GM18505 (cell line): ENCODE results near the gene IGDCC3.
"Not testable (repeated sequence)": the region's sequence is repeated elsewhere in the genome, so short reads cannot be mapped to it uniquely, and the experiment has no call there.

Experiments
- ATAC-seq: cut with Tn5 transposase; IDR thresholded peaks from one replicate; pipeline ENCODE4 v1.9.1; 2021; ENCODE audit not compliant: unreplicated experiment
- POLR2A ChIP-seq: IDR thresholded peaks from 4 replicates; pipeline ENCODE4 v1.6.1; 2011; ENCODE audit warnings: borderline replicate concordance; ENCODE audit not compliant: insufficient read depth, insufficient read length; ENCODE audit errors: extremely low read depth

IGDCC3 gene

DNA sequence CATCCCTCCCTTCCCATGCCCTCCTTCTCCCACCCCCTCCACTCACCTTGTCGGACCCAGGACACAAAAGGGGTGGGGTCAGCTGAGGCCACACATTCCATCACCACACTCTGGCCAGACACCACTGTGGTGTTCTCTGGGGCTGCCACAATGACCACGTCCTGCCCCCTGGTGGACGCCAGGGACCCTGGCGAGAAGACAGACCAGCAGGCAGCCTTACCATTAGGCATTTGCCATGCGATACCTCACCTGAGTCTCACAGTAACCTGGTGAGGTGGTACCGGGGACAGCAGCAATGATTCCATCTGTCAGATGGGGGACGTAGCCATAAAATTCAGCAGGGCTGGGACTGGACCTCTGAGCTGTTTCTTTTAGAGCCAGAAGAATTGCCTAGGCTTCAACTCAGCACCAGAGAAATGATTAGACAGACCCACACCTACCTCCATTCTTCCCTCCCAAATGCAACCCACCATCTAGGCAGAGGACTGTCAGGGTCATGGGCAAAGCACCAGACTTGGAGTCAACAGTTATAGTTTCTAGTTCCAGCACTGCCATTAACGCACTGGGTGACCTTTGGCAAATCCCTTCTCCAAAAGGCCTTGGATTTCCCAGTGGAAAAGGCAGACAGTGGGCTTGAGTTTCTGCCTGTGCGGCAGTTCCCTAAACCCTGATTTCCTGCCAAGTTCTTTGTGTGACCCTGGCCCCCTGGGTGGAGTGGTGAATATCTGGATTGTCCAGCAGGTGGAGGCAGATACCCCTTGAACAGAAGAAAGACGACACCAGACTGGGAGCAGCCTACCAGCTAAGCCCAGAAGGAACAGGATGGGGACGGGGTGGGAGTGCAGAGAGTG, 23.2 kb upstream of the IGDCC3 start:
- TF ChIP-seq POLR2A = no peak
- ATAC-seq = no peak

DNA sequence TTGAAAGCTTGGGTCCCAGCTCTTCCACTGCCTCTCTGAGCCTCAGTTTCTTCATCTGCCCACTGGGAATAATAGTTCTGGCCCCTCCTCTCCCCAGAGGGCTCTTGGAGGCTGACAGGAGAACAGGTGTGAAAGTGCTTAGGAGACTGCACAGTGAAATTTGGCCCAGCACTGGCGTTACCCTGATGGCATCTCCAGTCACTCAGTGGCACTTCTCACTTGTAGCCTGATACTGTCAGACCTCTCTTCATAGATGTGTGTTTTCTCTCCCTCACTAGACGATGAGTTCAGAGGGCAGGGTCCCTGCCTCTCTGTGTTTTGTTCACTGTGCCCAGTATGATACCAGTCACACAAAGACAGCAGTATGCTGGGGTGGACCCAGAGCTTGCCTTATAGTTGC, 22.2 kb upstream of the IGDCC3 start:
- ATAC-seq = no peak
- no peak for TF ChIP-seq POLR2A

DNA sequence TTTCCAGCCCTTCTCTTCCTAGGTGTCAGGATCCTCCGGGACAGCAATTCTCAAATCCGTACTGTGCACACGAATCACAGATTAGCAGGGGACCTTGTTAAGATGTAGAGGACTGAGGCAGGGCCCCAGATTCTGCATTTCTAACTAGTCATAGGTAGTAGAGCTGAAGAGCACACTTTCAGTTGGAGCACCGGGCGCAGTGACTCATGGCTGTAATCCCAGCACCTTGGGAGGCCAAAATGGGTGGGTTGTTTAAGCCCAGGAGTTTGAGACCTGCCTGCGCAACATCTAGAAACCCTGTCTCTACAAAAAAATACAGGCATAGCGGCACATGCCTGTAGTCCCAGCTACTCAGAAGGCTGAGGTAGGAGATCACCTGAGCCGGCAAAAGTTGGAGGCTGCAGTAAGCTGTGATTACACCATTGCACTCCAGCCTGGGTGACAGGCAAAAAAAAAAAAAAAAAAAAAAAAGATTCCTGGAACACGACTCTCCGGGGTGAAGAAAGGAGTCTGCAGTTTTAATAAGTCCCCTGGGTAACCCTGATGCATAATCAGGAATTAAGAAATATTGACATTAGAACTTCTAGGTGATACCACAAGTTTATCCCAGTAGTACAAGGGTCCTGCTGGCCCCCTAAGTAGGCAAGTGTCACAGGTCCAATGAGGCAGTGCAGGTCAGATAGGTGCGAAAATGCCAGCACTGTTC, 21.4 kb upstream of the IGDCC3 start:
- no peak for TF ChIP-seq POLR2A
- ATAC-seq = no peak

DNA sequence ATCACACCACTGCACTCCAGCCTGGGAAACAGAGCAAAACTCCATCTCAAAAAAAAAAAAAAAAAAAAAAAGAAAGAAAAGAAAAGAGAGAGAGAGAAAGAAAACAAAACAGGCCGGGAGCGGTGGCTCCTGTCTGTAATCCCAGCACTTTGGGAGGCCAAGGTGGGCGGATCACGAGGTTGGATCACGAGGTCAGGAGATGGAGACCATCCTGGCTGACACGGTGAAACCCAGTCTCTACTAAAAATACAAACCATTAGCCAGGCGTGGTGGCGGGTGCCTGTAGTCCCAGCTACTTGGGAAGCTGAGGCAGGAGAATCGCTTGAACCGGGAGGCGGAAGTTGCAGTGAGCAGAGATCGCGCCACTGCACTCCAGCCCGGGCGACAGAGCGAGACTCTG, 20.7 kb upstream of the IGDCC3 start:
- not testable (repeated sequence) for ATAC-seq

- no peak for TF ChIP-seq POLR2A
- no peak for ATAC-seq
Measured at GRCh38 chr15:65396965-65397317, 19.1 kb upstream of the IGDCC3 start.

DNA sequence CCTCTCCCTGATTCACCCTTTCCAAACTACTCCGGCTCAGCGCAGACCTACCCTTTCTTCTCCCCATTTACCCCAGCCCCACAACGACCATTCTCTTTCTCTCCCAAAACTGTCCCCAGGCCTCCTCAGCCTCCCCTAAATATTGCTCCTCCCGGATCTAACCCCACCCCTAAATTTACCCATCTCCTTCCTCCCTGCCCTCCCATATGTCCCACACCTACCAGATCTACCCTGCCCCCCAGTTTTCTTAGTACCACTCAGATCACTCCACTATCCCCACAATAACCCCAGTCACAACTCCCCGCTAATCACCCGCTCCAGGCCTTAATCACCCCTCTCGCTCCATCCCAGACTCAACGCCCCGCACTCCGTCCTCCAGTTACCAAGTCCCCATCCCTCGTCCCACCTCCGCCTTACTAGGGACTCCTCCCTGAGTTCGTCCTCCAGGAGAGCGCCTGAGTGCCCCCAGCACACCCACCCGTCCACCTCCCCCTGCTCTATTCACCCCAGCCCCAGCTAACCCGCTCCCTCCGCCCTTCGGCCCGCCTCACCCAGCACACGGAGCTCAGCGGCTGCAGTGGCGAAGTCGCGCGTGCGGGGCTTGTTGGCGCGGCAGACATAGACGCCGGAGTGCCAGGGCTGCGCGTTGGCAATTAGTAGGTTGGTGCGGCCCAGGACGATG, 18.6 kb upstream of the IGDCC3 start:
- TF ChIP-seq POLR2A = no peak
- no peak for ATAC-seq

- no peak for TF ChIP-seq POLR2A
- no peak for ATAC-seq
Measured at GRCh38 chr15:65395567-65396202, 17.9 kb upstream of the IGDCC3 start.

DNA sequence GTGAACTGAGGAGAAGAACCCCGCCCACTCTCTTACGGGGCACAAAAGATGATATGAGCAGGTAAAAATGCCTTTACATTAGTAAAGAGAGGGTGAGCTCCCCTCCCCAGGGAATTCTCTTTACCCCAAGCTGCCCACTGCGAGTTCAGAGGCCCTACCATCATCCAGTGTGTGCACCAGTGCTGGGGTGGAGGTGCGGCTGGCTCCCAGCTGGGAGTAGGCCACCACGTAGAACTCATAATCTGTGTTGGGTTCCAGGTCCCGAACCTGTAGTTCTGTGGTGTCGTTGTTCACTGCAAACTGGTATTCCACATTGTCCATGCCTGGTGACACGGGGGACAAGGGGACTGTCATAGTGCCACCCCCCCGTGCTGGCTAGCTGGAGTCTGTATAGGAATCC, 17.1 kb upstream of the IGDCC3 start:
- TF ChIP-seq POLR2A = no peak
- no peak for ATAC-seq

DNA sequence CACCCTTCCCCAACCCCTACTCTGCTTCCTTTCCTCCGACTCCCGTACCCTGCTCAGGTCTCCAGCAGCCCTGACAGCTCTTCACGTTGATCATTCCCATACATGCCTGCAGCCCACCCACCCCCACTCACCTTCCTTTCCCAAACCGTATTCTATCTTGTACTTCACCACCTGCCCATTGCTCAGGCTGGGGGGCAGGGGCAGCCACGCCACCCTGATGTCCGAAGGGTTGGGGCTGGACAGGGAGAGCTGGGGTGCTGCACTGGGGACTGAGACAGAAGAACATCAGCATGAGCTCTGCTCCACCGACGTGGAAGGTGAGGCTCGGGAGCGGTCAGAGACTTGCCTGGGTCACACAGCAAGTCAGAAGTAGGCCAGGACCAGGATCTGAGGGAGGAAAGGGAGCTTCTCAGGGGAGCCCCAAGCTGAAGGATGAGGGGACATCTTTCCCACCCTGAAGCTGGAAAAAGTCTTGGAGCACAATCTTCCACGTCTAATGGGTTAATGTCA, 16.5 kb upstream of the IGDCC3 start:
- no peak for TF ChIP-seq POLR2A
- ATAC-seq = no peak

- TF ChIP-seq POLR2A = no peak
- ATAC-seq = no peak
Measured at GRCh38 chr15:65393557-65393956, 15.8 kb upstream of the IGDCC3 start.

DNA sequence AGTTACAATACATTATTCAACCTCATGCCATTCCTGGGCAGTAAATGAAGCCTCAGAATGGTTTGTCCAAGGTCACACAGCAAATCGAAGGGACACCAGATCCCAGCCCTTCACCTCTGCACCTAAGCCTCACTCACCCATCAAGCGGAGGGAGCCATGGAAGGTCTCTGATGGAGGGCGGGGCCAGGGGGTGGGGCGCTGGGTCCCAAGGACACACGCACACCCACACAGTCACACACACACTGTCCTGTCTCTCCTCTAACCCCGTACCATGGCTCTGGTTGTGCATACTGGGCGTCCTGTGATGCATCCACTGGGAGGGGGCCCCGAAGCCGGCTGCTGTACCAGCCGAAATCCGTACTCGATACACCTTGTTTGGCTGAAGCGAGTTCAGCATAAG, 15.3 kb upstream of the IGDCC3 start:
- no peak for ATAC-seq
- TF ChIP-seq POLR2A = no peak

- ATAC-seq = no peak
Measured at GRCh38 chr15:65392368-65392767, 14.6 kb upstream of the IGDCC3 start.

GRCh38 chr15:65391732-65392131, 13.9 kb upstream of the IGDCC3 start:
- no peak for ATAC-seq
- TF ChIP-seq POLR2A = no peak

More at GRCh38 chr15:65392368-65392767, 14.6 kb upstream of the IGDCC3 start:
- no peak for TF ChIP-seq POLR2A
